ENCODE data around the gene SSH3. TPM values are rescaled to one million over a fixed set of nuclear protein-coding genes. Genes with fewer than 3 reads are reported as not detected.

The SSH3 gene
- total and polyA plus RNA-seq, 2 of the 8 experiments (the other 6 are each of a cell fraction or from before 2014, with no cell fraction given) = 16.9 to 19.8 TPM

GRCh38 chr11:67310246-67311050 is 7.1 kb downstream of the SSH3 start:
- no peak overlapping the region for H3K4me2 ChIP-seq (ENCODE audit: insufficient read depth in 1 of 2, low read depth in 2 of 2, low read length in 2 of 2)
- no peak overlapping the region for H3K23ac ChIP-seq (ENCODE audit: insufficient read length)
- FAIRE-seq = no peak
- H3K9ac ChIP-seq (replicated peaks in 1 of 4; ENCODE audit: extremely low read depth in 1 of 4, low read depth in 3 of 4, low read length in 3 of 4) = no peak overlapping the region
- H2AFZ ChIP-seq (ENCODE audit: low read length) = no peak overlapping the region
- no peak overlapping the region for H3K18ac ChIP-seq (ENCODE audit: extremely low read depth, low read length)
- no peaks in the 10 kb centered on the region for H3K79me2 ChIP-seq (ENCODE audit: control insufficient read depth in 1 of 2, insufficient read depth in 2 of 2, low read length in 2 of 2)
- H2BK12ac ChIP-seq (ENCODE audit: low read depth, low read length) = no peak overlapping the region
- DNase-seq (ENCODE audit: low read depth in 1 of 2, low spot score in 2 of 2) = no peak
- no peak overlapping the region for H2BK120ac ChIP-seq (replicated peaks; ENCODE audit: low read depth, low read length)
- no peak overlapping the region for H3K4me3 ChIP-seq (ENCODE audit: extremely low read depth in 1 of 4, insufficient read depth in 2 of 4, low read depth in 3 of 4, low read length in 4 of 4)
- peaks cover 0 to 4% (median 0%) of the 10 kb centered on the region in 4 experiments; a peak in 2 of 8 replicates for H3K36me3 ChIP-seq (ENCODE audit: control insufficient read depth in 2 of 4, insufficient read depth in 4 of 4, low read length in 3 of 4)
- H3K4ac ChIP-seq (replicated peaks; ENCODE audit: insufficient read length, low read depth, low read length) = no peak overlapping the region
- no peaks in the 10 kb centered on the region for H3K79me1 ChIP-seq (ENCODE audit: low read depth, low read length)
- no peak overlapping the region for H3K14ac ChIP-seq (ENCODE audit: insufficient read length)
- H3K4me1 ChIP-seq (replicated peaks in 1 of 4; ENCODE audit: control insufficient read depth in 3 of 4, insufficient read depth in 4 of 4, low read length in 3 of 4) = no peaks in the 10 kb centered on the region; a peak in 1 of 7 replicates
- H4K8ac ChIP-seq (ENCODE audit: extremely low read depth, insufficient read depth, low read length) = peak overlapping the region; percentile 66; the same call in 1 of the 2 replicates
- 88% methylated on average over 12 of the region's 19 CpGs; no CpG with 5 or more reads in 1 of the 2 experiments for WGBS, 2 experiments (ENCODE audit: extremely low coverage in 1 of 2, insufficient coverage in 1 of 2, insufficient read length in 1 of 2, insufficient replicate concordance in 2 of 2, low coverage in 1 of 2, low lambda C conversion rate in 2 of 2, missing lambda C conversion rate in 1 of 2)
- no peak overlapping the region for H2BK15ac ChIP-seq (ENCODE audit: low read length)
- H2BK5ac ChIP-seq (ENCODE audit: low read depth, low read length) = peak overlapping the region; percentile 35; the same call in 1 of the 2 replicates
- H3K56ac ChIP-seq (replicated peaks; ENCODE audit: insufficient read length, low read depth, low read length) = no peak overlapping the region
- no peaks in the 10 kb centered on the region; a peak in 1 of 7 replicates for H3K27me3 ChIP-seq (replicated peaks in 1 of 4; ENCODE audit: control insufficient read depth in 3 of 4, extremely low read depth in 1 of 4, insufficient read depth in 3 of 4, low read length in 3 of 4)
- H3K9me3 ChIP-seq (ENCODE audit: insufficient read depth in 2 of 2, low read depth in 1 of 2, low read length in 1 of 2) = no peaks in the 10 kb centered on the region
- no peak overlapping the region for H3K27ac ChIP-seq (ENCODE audit: low read depth, low read length)
- H2BK20ac ChIP-seq (ENCODE audit: low read length) = no peak overlapping the region
- POLR2A ChIA-PET (ENCODE audit: partially characterized antibody) = interaction anchor here (1.0 to 1.4 kb wide), 2 partner anchors 69 to 406 kb away, joined by 3 to 4 read pairs; no protein-coding TSS in a partner anchor
- no peaks in the 10 kb centered on the region for H3K23me2 ChIP-seq (ENCODE audit: low read depth, low read length)
- no peak overlapping the region for H4K5ac ChIP-seq (ENCODE audit: insufficient read length, low read depth, low read length)
- no peak overlapping the region for H4K91ac ChIP-seq (replicated peaks; ENCODE audit: insufficient read length, low read length)
- peaks cover 0 to 3% of the 10 kb centered on the region in 2 experiments for H4K20me1 ChIP-seq (replicated peaks in 1 of 2; ENCODE audit: control insufficient read depth in 1 of 2, insufficient read depth in 2 of 2, low read length in 2 of 2)
- H2AK5ac ChIP-seq (ENCODE audit: low read depth, low read length) = no peak overlapping the region
- CTCF ChIA-PET (ENCODE audit: partially characterized antibody) = interaction anchor here (0.7 to 3.9 kb wide), 19 partner anchors 7 to 1149 kb away, joined by 3 to 14 read pairs (median 5); partner anchors contain the start of gene ANKRD13D
- TF ChIP-seq CHD1 (IDR thresholded peaks at IDR 0.05; ENCODE audit: low read depth, low read length) (no peak), RAD21 (IDR thresholded peaks at IDR 0.05 in 1 of 2, conservative IDR thresholded peaks at IDR 0.05 in 1 of 2; ENCODE audit: low read depth in 2 of 2, low read length in 2 of 2) (no peak), NRF1 (IDR thresholded peaks at IDR 0.05; ENCODE audit: low read depth, low read length) (no peak), EGR1 (IDR thresholded peaks at IDR 0.05; ENCODE audit: borderline replicate concordance, low read depth, low read length) (no peak), RNF2 (IDR thresholded peaks at IDR 0.05; ENCODE audit: borderline replicate concordance, low read depth, low read length, missing control alignments, poor library complexity, severe bottlenecking) (no peak), TAF1 (IDR thresholded peaks at IDR 0.05; ENCODE audit: low read depth, low read length) (no peak), CTCF (IDR thresholded peaks at IDR 0.05; ENCODE audit: control extremely low read depth in 1 of 3, insufficient read depth in 1 of 3, low read depth in 1 of 3, low read length in 3 of 3) (no peak), JUN (IDR thresholded peaks at IDR 0.05; ENCODE audit: low read depth, low read length) (no peak), JUND (IDR thresholded peaks at IDR 0.05; ENCODE audit: low read length) (no peak)
